ENCODE results near the gene MALL. TPM values are rescaled to one million over a fixed set of nuclear protein-coding genes. Genes with fewer than 3 reads are reported as not detected.
"Not testable (repeated sequence)": the region's sequence is repeated elsewhere in the genome, so short reads cannot be mapped to it uniquely, and the experiment has no call there.

MALL gene
- total and polyA plus RNA-seq, 2 of the 8 experiments (the other 6 are each of a cell fraction or from before 2014, with no cell fraction given) = 3.9 to 8.0 TPM

GRCh38 chr2:110054521-110055407, 60.9 kb downstream of the MALL start:
- H3K4ac ChIP-seq (replicated peaks; ENCODE audit: insufficient read length, low read depth, low read length); H3K18ac ChIP-seq (ENCODE audit: extremely low read depth, low read length); H4K20me1 ChIP-seq (replicated peaks in 1 of 2; ENCODE audit: control insufficient read depth in 1 of 2, insufficient read depth in 2 of 2, low read length in 2 of 2); POLR2A ChIA-PET (ENCODE audit: partially characterized antibody); H3K9me3 ChIP-seq (ENCODE audit: insufficient read depth in 2 of 2, low read depth in 1 of 2, low read length in 1 of 2); H2BK120ac ChIP-seq (replicated peaks; ENCODE audit: low read depth, low read length); H3K79me2 ChIP-seq (ENCODE audit: control insufficient read depth in 1 of 2, insufficient read depth in 2 of 2, low read length in 2 of 2); H4K8ac ChIP-seq (ENCODE audit: extremely low read depth, insufficient read depth, low read length); H3K36me3 ChIP-seq (ENCODE audit: control insufficient read depth in 2 of 4, insufficient read depth in 4 of 4, low read length in 3 of 4); H3K4me3 ChIP-seq (ENCODE audit: extremely low read depth in 1 of 4, insufficient read depth in 2 of 4, low read depth in 3 of 4, low read length in 4 of 4); H3K4me1 ChIP-seq (replicated peaks in 1 of 4; ENCODE audit: control insufficient read depth in 3 of 4, insufficient read depth in 4 of 4, low read length in 3 of 4); H2BK5ac ChIP-seq (ENCODE audit: low read depth, low read length); H3K14ac ChIP-seq (ENCODE audit: insufficient read length); H4K91ac ChIP-seq (replicated peaks; ENCODE audit: insufficient read length, low read length); H3K4me2 ChIP-seq (ENCODE audit: insufficient read depth in 1 of 2, low read depth in 2 of 2, low read length in 2 of 2); H3K9ac ChIP-seq (replicated peaks in 1 of 4; ENCODE audit: extremely low read depth in 1 of 4, low read depth in 3 of 4, low read length in 3 of 4); H3K79me1 ChIP-seq (ENCODE audit: low read depth, low read length); H3K56ac ChIP-seq (replicated peaks; ENCODE audit: insufficient read length, low read depth, low read length); H2AFZ ChIP-seq (ENCODE audit: low read length); DNase-seq (ENCODE audit: low read depth in 1 of 2, low spot score in 2 of 2); H3K27me3 ChIP-seq (replicated peaks in 1 of 4; ENCODE audit: control insufficient read depth in 3 of 4, extremely low read depth in 1 of 4, insufficient read depth in 3 of 4, low read length in 3 of 4); H4K5ac ChIP-seq (ENCODE audit: insufficient read length, low read depth, low read length); CTCF ChIA-PET (ENCODE audit: partially characterized antibody); H2AK5ac ChIP-seq (ENCODE audit: low read depth, low read length); H3K23ac ChIP-seq (ENCODE audit: insufficient read length); H2BK15ac ChIP-seq (ENCODE audit: low read length); H3K23me2 ChIP-seq (ENCODE audit: low read depth, low read length); H2BK20ac ChIP-seq (ENCODE audit: low read length): not testable (repeated sequence)
- 36% methylated on average over 2 of the region's 11 CpGs; no CpG with 5 or more reads in 1 of the 2 experiments for WGBS, 2 experiments (ENCODE audit: extremely low coverage in 1 of 2, insufficient coverage in 1 of 2, insufficient read length in 1 of 2, insufficient replicate concordance in 2 of 2, low coverage in 1 of 2, low lambda C conversion rate in 2 of 2, missing lambda C conversion rate in 1 of 2)
- FAIRE-seq = peak; percentile 57
- 0 out of 2 replicates have a peak, but pooled peaks have one; percentile 22 for TF ChIP-seq YY1 (IDR thresholded peaks at IDR 0.05; ENCODE audit: low read depth, low read length)
- Histone ChIP-seq H3K27ac (ENCODE audit: low read depth, low read length) (peak overlapping the region; percentile 45; the same call in 1 of the 2 replicates), H2BK12ac (ENCODE audit: low read depth, low read length) (peak overlapping the region; percentile 53; the same call in 1 of the 2 replicates)
